GM19239 (cell line): Measurements from ENCODE around the gene DDAH2.

ENCODE experiments used
- DNase-seq: peaks from one replicate; pipeline ENCODE4 v3.0.0; 2011; ENCODE audit warnings: low spot score; ENCODE audit not compliant: insufficient read length
- FAIRE-seq: peaks from 2 replicates; lab custom pipeline; 2011; peaks lifted over from hg19 to GRCh38; lab: Jason Lieb, UNC

Gene DDAH2

GRCh38 chr6:31693535-31693934 is 35.6 kb downstream of the DDAH2 start:
- FAIRE-seq (no peak), DNase-seq (no peak)

DNA sequence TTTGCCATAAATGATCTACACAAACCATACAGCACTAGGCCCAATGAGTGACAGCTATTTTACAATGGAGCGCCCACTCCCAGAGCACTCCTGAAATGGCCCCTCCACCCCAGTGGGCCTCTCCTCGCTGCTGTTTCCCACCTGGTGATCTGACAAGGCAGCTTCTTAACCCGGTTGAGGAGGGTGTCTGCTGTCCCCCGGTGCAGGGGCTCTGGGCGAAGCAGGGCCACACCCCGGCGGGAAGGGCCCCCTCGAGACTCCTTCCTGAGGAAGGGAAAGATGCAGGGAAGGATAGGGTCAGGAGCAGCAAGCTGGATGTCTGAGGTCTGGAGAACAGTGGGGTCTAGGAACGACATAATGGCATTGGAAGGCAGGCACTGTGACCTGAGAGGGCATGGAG is 36.2 kb downstream of the DDAH2 start:
- no peak for DNase-seq
- FAIRE-seq = no peak

DNA sequence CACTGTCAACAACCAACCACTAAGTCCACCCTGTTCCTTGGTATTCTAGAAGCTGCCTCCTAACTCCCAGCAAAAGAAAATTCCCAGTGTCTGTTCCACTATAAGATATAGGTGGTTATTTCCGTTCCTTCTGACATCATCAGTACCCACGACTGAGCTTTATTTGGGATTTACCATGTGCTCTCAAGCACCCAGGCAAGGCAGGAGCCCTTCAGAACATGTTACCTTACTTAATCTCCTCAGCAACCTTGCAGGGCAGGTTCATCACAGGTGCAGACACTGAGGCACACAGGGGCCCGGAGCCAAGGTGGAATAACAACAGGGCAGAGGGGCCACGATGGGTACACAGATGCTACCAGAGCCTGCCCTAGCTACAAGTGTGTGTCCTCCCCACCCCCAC is 36.7 kb downstream of the DDAH2 start:
- FAIRE-seq = no peak
- DNase-seq = no peak

- FAIRE-seq (no peak), DNase-seq (no peak)
These were observed 37.5 kb downstream of the DDAH2 start for GRCh38 chr6:31691564-31692108.

GRCh38 chr6:31691078-31691463 is 38.0 kb downstream of the DDAH2 start:
- DNase-seq = no peak
- FAIRE-seq = no peak

GRCh38 chr6:31690231-31691077 is 38.6 kb downstream of the DDAH2 start:
- DNase-seq = no peak
- no peak for FAIRE-seq

DNA sequence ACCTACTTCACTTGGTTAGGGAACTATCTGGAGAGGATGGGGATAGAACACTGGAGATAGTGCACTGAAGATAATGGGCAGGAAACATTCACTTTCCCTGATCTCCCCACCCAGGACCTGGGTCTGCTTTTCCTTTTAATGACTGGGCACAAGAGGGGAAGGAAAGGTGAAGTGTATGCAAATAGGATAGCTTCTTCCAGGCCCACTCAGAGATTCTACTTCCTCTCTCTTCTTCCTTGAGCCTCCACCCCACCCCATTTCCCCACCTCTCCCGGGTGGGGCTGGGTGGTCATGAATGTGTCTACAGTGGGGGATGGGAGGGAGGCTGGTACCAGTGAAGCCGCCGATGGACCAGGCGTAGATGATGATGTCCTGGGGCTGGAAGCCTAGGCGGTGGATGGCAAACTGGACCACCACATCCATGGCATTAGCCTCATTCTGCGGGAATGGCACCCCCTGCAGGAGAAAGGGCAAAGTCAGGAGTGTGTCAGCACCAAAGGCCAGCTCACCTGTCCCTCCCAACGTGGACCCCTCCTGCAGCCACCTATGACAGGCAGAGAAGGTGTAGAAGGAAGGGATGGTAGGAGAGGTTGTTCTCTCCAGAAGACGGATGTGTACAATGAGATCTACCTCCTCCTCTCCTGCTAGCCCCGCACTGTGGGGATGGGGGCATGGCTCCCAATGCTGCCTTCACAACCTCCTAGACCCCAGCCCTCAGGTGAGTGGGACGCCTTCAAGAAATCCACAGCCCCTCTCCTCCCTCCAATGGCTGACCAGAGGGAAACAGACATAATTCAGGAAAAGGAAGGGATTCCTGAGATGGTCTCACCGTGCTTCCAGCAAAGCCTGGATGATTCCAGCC is 39.6 kb downstream of the DDAH2 start:
- FAIRE-seq = no peak

DNA sequence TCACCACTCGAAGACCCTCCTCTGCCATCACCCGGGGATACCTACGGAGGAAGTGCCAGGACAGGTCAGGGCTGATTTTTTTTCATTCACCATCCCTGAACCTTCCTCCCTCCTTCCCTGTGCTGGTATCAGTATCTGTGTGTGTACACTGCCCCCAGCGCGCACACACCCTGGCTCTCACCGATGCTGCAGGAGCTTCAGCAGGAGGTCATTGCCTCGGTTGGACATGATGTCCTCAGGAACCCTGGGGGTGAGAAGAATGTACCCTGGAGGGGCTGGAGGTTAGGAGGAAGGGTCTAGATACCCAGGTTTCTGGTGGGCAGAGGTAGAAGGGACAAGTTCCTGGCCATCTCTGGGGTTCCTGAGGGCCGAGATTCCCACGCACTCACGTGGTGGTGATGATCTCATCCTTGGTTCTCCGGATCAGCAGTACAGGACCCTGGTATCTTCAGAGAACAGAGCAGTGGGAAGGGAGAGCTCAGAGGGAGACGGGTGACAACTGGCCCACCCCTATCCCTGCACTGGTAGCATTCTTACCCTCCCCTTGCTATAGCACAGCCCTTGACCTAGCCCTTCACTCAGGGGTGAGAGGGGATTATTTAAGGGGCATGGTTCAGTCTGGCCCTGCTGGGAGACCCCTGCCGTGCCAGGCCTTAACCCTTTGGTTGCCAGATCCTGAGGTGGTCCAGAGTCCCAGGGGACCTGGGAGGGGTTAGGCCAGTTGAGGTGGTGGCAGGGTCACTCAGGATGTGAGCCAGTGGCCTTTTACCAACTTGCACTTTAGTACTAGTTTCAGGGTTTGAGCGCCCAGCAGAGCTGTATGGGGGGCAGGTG is 41.0 kb downstream of the DDAH2 start:
- FAIRE-seq (no peak), DNase-seq (no peak)

More for the DNA sequence above, 39.6 kb downstream of the DDAH2 start:
- no peak for DNase-seq

GRCh38 chr6:31687321-31687720 is 41.8 kb downstream of the DDAH2 start:
- no peak for FAIRE-seq

GRCh38 chr6:31686483-31686882 is 42.6 kb downstream of the DDAH2 start:
- DNase-seq (no peak), FAIRE-seq (no peak)

More at GRCh38 chr6:31687321-31687720, 41.8 kb downstream of the DDAH2 start:
- DNase-seq = no peak

DNA sequence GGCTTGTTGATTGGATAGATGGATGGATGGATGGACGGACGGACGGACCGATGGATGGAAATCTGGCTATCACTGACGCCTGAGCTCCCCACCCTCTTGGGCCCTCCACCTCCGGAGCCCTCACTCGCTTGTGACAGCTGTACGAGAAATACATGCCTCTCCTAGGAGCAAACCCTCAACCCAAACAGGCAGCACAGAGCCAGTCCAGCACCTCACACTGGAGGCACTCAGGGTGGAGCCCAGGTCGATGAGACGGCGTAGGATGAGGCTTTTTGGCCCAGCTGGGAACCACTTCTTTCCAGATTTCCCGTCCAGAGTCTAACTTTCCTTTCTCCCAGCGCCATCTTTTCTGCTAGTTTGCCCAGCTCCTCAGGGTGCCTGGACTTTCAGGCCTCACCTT is 45.5 kb downstream of the DDAH2 start:
- FAIRE-seq (no peak), DNase-seq (no peak)

DNA sequence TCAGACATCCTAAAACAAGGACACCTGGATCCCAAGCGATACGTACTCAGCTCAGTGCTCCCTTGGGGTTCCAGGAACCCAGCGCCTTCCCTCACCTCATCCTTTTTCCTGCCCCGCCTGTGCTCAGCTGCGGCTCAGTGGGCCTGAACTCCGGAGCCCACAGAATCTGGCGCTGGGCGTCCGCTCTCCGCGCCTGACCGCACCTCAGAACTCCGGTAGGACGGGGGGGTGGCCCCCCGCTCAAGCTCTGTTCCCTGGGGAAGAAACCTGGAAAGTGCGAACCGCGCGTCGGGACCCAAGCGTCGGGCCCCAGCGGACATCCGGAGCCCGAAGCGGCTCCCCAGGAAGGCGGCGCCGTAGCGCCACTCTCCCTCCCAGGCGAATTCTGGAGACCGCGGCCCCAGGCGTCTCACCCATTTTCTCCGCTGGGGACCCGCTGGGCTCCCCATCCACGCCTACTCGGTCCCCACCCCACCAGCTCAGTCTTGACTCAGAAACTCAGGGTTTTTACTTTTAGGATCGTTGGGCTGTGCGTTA is 47.9 kb downstream of the DDAH2 start:
- FAIRE-seq (peak; percentile 67), DNase-seq (peak; percentile 65)

- peak; percentile 90 for FAIRE-seq
- DNase-seq = peak; percentile 53
These were observed 48.6 kb downstream of the DDAH2 start, which contains the start of gene LY6G5C for GRCh38 chr6:31680226-31681134. Gene LY6G5C (minus strand): TSS chr6:31681067. CDS start chr6:31680373, 694 bp downstream.

DNA sequence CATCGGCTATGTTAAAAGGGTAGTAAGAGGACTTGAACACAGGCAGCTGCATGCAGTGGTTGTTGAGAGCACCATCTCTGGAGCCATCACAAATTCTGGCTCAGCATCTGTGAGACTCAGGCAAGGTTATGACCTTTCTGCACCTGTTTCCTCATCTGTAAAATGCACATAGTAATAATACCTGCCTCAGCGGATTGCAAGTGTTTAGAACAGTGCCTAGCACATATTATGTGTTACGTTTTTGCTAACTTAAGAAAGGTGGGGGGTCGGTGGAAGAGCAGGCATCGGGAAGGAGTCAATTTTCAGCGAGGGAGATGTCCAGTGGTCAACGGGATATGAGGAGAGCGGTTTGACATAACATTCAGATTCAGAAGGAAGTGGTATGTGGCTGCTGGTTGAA is 51.1 kb downstream of the DDAH2 start:
- no peak for DNase-seq
- no peak for FAIRE-seq
